ENCODE measurements around the gene EFHD1.

DNA sequence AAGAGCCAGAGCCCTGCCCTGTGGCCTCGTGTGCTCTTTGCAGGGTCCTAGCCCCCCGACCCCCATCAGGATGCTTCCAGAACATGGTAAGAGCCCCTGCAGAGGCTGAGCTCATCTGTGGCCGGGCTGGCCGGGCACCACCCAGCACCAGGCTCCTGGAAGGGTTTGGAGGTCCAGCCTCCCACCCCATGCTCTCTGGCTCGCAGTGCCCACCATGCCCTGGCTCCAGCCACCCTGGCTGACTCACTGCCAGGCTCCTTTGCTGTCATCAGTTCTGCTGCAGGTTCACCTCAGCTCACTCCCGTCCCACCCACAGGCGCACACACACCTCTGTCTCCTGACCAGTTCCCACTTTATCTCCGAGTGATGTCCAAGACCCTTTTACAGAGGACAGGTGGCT is 45.4 kb upstream of the EFHD1 start:
- TF ChIP-seq ARNT (IDR thresholded peaks at IDR 0.05) = no peak
- no peak for TF ChIP-seq BHLHE40 (IDR thresholded peaks at IDR 0.05; ENCODE audit: borderline replicate concordance)
- no peak for TF ChIP-seq SUZ12 (IDR thresholded peaks at IDR 0.05)
- no peak for TF ChIP-seq SP1 (IDR thresholded peaks at IDR 0.05)
- TF ChIP-seq FOXA1 (IDR thresholded peaks at IDR 0.05) = no peak
- no peak for TF ChIP-seq FOXK2 (IDR thresholded peaks at IDR 0.05)
- TF ChIP-seq NFRKB (IDR thresholded peaks at IDR 0.05) = no peak
- no peak for TF ChIP-seq LEF1 (IDR thresholded peaks at IDR 0.05; ENCODE audit: borderline replicate concordance)
